ENCODE measurements around the gene PNPLA8. TPM values are rescaled to one million over a fixed set of nuclear protein-coding genes. Genes with fewer than 3 reads are reported as not detected.

The PNPLA8 gene
- total RNA-seq, 1 donor from 2014 or later: 26.3 TPM

DNA sequence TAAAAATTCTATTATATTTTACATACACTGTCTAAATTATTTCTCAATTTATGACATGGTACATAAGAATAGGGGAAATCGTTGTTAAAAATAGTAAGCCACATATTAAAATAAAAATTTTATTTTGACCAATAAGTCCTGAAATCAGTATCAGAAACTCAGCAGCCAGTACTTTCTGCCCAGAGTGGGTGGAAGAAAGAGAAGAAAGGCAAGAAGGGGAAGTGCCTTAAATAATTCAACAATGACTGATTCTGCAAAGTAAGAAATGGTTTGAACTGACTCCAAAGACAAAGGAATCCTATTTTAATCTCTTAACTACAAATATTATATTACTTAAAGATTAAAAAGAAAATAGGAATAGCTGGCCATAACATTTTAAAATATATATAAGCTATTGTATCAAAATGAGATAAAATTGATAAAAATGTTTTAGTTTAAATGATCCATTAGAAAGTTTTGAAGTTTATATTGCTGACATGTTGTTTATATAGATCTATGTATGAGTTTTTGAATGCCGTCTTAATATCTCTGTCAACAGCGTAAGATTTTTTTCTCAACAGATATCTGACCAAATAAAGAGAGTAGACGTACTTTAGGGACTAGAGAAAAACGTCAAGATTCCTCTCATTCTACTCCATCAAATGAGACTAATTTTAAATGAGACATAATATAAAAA is 39.5 kb downstream of the PNPLA8 start:
- FAIRE-seq (no peak), DNase-seq (ENCODE audit: low read depth) (no peak)
- Histone ChIP-seq H3K27me3 (ENCODE audit: control insufficient read depth, insufficient read depth, low read length) (no peaks in the 10 kb centered on the region), H3K36me3 (ENCODE audit: control insufficient read depth, insufficient read depth, low read length) (no peaks in the 10 kb centered on the region), H3K4me3 (ENCODE audit: low read depth, low read length) (no peak overlapping the region)
- TF ChIP-seq, protein P1, sequence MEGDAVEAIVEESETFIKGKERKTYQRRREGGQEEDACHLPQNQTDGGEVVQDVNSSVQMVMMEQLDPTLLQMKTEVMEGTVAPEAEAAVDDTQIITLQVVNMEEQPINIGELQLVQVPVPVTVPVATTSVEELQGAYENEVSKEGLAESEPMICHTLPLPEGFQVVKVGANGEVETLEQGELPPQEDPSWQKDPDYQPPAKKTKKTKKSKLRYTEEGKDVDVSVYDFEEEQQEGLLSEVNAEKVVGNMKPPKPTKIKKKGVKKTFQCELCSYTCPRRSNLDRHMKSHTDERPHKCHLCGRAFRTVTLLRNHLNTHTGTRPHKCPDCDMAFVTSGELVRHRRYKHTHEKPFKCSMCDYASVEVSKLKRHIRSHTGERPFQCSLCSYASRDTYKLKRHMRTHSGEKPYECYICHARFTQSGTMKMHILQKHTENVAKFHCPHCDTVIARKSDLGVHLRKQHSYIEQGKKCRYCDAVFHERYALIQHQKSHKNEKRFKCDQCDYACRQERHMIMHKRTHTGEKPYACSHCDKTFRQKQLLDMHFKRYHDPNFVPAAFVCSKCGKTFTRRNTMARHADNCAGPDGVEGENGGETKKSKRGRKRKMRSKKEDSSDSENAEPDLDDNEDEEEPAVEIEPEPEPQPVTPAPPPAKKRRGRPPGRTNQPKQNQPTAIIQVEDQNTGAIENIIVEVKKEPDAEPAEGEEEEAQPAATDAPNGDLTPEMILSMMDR (IDR thresholded peaks at IDR 0.05; ENCODE audit: insufficient read depth, low read length, severe bottlenecking): no peak

DNA sequence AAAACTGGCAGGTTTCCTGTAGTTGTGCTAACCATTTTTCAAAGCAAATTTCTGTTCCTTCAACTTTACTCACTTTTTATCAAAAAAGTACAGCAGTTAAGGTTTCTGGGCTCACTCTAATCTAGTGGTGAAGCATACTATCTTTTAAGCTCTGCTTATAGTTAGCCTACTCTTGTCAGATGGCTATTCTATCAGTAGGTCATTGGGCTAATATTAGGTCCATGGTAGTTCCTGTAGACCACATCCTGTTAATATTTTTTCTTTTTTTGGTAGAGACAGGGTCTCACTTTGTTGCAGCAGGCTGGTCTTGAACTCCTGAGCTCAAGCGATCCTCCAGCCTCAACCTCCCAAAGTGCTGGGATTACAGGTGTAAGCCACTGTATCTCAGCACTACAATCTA is 41.8 kb downstream of the PNPLA8 start:
- TF ChIP-seq, protein P1 (IDR thresholded peaks at IDR 0.05; ENCODE audit: insufficient read depth, low read length, severe bottlenecking): no peak
- H3K27me3 ChIP-seq (ENCODE audit: control insufficient read depth, insufficient read depth, low read length): no peaks in the 10 kb centered on the region
- no peaks in the 10 kb centered on the region for H3K36me3 ChIP-seq (ENCODE audit: control insufficient read depth, insufficient read depth, low read length)
- DNase-seq (ENCODE audit: low read depth): no peak
- FAIRE-seq: no peak
- H3K4me3 ChIP-seq (ENCODE audit: low read depth, low read length): no peak overlapping the region

DNA sequence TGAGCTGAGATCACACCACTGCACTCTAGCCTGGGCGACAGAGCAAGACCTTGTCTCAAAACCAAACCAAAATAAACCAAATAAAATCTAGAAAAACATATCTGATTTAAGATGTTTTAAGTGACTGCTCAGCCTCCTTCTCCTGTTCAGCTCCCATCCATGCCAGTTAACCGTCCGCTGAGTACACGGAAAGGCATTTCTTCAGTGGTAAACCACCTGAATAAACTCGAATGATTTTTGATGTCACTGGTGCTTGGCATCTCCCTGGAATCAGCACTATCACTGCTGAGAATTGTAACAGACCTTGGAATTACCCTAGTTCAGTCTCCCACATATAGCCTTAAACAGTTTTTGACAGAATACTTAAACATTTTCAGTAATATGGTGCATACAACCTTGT is 45.6 kb downstream of the PNPLA8 start:
- TF ChIP-seq, protein P1 (IDR thresholded peaks at IDR 0.05; ENCODE audit: insufficient read depth, low read length, severe bottlenecking): no peak
- peaks cover 3% of the 10 kb centered on the region for H3K36me3 ChIP-seq (ENCODE audit: control insufficient read depth, insufficient read depth, low read length)

DNA sequence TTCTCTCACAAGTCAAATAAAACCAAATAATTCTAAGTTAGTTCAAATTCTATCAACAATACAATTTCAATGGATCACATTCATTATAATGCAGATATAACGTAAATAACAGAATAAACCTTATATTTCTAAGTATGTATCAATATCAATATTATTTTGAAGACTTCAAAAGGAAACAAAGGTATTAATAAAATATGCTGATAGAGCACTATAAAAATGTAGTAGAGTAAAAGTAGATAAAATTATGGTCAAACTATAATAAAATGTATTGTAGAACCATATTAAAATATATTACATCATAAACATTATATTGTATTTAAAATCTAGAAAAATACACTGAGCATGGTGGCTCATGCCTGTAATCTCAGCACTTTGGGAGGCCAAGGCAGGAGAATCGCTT is 46.2 kb downstream of the PNPLA8 start:
- FAIRE-seq (no peak), DNase-seq (ENCODE audit: low read depth) (no peak)
- Histone ChIP-seq H3K4me3 (ENCODE audit: low read depth, low read length) (no peak overlapping the region), H3K36me3 (ENCODE audit: control insufficient read depth, insufficient read depth, low read length) (peaks cover 3% of the 10 kb centered on the region), H3K27me3 (ENCODE audit: control insufficient read depth, insufficient read depth, low read length) (no peaks in the 10 kb centered on the region)
- TF ChIP-seq, protein P1 (IDR thresholded peaks at IDR 0.05; ENCODE audit: insufficient read depth, low read length, severe bottlenecking): no peak

More for the DNA sequence above, 45.6 kb downstream of the PNPLA8 start:
- no peak overlapping the region for H3K4me3 ChIP-seq (ENCODE audit: low read depth, low read length)
- H3K27me3 ChIP-seq (ENCODE audit: control insufficient read depth, insufficient read depth, low read length): no peaks in the 10 kb centered on the region
- DNase-seq (ENCODE audit: low read depth) (no peak), FAIRE-seq (no peak)

DNA sequence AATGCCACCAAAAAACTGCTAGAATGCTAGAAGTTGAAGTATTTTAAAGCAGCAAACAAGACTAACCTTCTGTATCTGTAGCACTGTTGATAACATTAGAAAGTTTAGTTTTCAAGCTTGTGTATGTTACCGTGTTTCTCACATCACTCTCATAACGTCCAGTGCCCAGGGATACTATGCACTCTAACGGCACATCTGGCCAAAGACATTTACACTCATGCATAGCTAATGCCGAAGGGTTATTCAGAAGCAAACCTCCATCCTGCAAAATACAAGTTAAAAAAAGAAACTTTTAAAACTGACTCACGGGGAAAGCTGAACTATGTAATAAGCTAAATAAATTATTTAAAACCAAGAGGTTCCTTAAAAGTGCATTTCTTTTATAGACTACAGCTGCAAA is 46.8 kb downstream of the PNPLA8 start:
- Histone ChIP-seq H3K4me3 (ENCODE audit: low read depth, low read length) (no peak overlapping the region), H3K27me3 (ENCODE audit: control insufficient read depth, insufficient read depth, low read length) (no peaks in the 10 kb centered on the region), H3K36me3 (ENCODE audit: control insufficient read depth, insufficient read depth, low read length) (peaks cover 3% of the 10 kb centered on the region)
- TF ChIP-seq, protein P1 (IDR thresholded peaks at IDR 0.05; ENCODE audit: insufficient read depth, low read length, severe bottlenecking): no peak
- DNase-seq (ENCODE audit: low read depth): no peak
- FAIRE-seq: no peak

DNA sequence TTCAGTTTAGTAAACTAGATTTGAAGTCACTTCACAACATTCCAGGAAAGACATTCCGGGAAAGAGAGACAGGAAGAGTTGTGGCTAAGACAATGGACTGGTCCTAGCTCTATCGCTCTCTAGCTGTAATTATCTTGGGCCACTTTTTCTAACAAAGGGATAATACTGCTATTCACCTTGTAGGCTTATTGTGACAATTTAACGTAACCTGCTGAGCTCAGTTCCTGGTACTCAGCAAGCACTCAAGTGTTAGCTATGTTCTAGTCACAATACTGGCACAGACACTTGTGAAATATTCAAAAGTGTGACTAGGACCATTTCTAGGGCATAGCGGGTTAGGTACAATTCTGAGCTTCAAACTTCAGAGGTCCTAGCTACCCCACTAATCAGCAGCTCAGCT is 57.7 kb downstream of the PNPLA8 start:
- Histone ChIP-seq H3K4me3 (ENCODE audit: low read depth, low read length) (no peak overlapping the region), H3K36me3 (ENCODE audit: control insufficient read depth, insufficient read depth, low read length) (no peaks in the 10 kb centered on the region), H3K27me3 (ENCODE audit: control insufficient read depth, insufficient read depth, low read length) (no peaks in the 10 kb centered on the region)
- DNase-seq (ENCODE audit: low read depth) (no peak), FAIRE-seq (no peak)
- TF ChIP-seq, protein P1 (IDR thresholded peaks at IDR 0.05; ENCODE audit: insufficient read depth, low read length, severe bottlenecking): no peak

All from bronchial epithelial cell (primary cell).